ENCODE results near the gene HOXA5. TPM values are rescaled to one million over a fixed set of nuclear protein-coding genes. Genes with fewer than 3 reads are reported as not detected.

The HOXA5 gene
- total RNA-seq, 1 experiment from 2014 or later = not detected

- H2BK120ac ChIP-seq (ENCODE audit: low read depth, low read length, poor library complexity, severe bottlenecking) = no peak overlapping the region
- H3K4me2 ChIP-seq (ENCODE audit: insufficient read depth, insufficient read length, low read length) = peak overlapping the region; percentile 47
- no peaks in the 10 kb centered on the region for H3K9me3 ChIP-seq (ENCODE audit: control insufficient read depth, low read depth, low read length)
- H3K18ac ChIP-seq (ENCODE audit: insufficient read length, low read depth, low read length) = no peak overlapping the region
- no CpG with 5 or more reads among the region's 27 CpGs for WGBS (ENCODE audit: extremely low coverage, insufficient read length, low lambda C conversion rate)
- no peaks in the 10 kb centered on the region for H3K23me2 ChIP-seq (ENCODE audit: insufficient read length, low read depth, low read length, poor library complexity, severe bottlenecking)
- no peak overlapping the region for H3T11ph ChIP-seq (ENCODE audit: low read length)
- H3K56ac ChIP-seq (ENCODE audit: insufficient read length, low read depth, low read length) = no peak overlapping the region
- H3K79me2 ChIP-seq (ENCODE audit: insufficient read depth, low read length) = no peaks in the 10 kb centered on the region
- H4K5ac ChIP-seq (ENCODE audit: insufficient read length, low read depth, low read length) = no peak overlapping the region
- H3K27ac ChIP-seq (ENCODE audit: insufficient read length, low read depth, low read length) = no peak overlapping the region
- no peak overlapping the region for H4K91ac ChIP-seq (ENCODE audit: insufficient read length, low read depth, low read length)
- H4K8ac ChIP-seq (replicated peaks; ENCODE audit: insufficient read length, low read depth, low read length) = no peak overlapping the region
- H3K79me1 ChIP-seq (ENCODE audit: insufficient read depth, low read depth, low read length, poor library complexity, severe bottlenecking) = no peaks in the 10 kb centered on the region
- Mint-ChIP-seq H3K27ac (no peak overlapping the region), H3K4me1 (peaks cover 3 to 11% of the 10 kb centered on the region in 2 experiments), H3K4me3 (no peak overlapping the region), H3K9me3 (peaks cover 13 to 15% of the 10 kb centered on the region in 2 experiments), H3K36me3 (ENCODE audit: insufficient read depth in 1 of 3, low read depth in 3 of 3) (peaks cover 0 to 2% (median 0%) of the 10 kb centered on the region in 3 experiments; a peak in 2 of 7 replicates), H3K27me3 (ENCODE audit: low read depth) (peaks cover 98% of the 10 kb centered on the region)
- no peak; the same call in 2 of the 3 replicates for TF ChIP-seq CTCF (conservative IDR thresholded peaks at IDR 0.05)
- no peak for DNase-seq
- H2BK15ac ChIP-seq (ENCODE audit: low read depth, low read length) = no peak overlapping the region
- H4K20me1 ChIP-seq (ENCODE audit: control insufficient read depth, insufficient read depth, insufficient read length) = no peaks in the 10 kb centered on the region
- no peak overlapping the region for H2BK5ac ChIP-seq (ENCODE audit: insufficient read length, low read length)
- no peak overlapping the region for H3K4ac ChIP-seq (ENCODE audit: low read depth, low read length)
- H3K27me3 ChIP-seq (ENCODE audit: insufficient read depth, low read length) = peaks cover 97% of the 10 kb centered on the region
- no peak overlapping the region for H2AK5ac ChIP-seq (ENCODE audit: insufficient read length, low read length)
- no peak overlapping the region for H3K23ac ChIP-seq (ENCODE audit: insufficient read length, low read depth, low read length)
- H2AFZ ChIP-seq (ENCODE audit: low read length) = no peak overlapping the region
- H3K9ac ChIP-seq (ENCODE audit: extremely low read depth, insufficient read length, low read length) = no peak overlapping the region
- no peak overlapping the region for H3K14ac ChIP-seq (ENCODE audit: insufficient read depth, low read length)
- H3K4me1 ChIP-seq (ENCODE audit: insufficient read depth, low read length) = no peaks in the 10 kb centered on the region
- H2BK20ac ChIP-seq (ENCODE audit: low read depth, low read length, poor library complexity, severe bottlenecking) = no peak overlapping the region
- no peak overlapping the region for H2BK12ac ChIP-seq (ENCODE audit: insufficient read length, low read depth, low read length)
Measured at GRCh38 chr7:27161214-27161720, 17.8 kb upstream of the HOXA5 start.

Measured in H9 (cell line).